GM12891 (cell line): ENCODE data around the gene COL18A1.

Source experiments
- POLR2A ChIP-seq: IDR thresholded peaks from 2 replicates; pipeline ENCODE4 v1.6.1; 2011; ENCODE audit warnings: low read depth, low read length, control low read depth
- POLR2AphosphoS5 ChIP-seq: IDR thresholded peaks from 2 replicates; pipeline ENCODE4 v1.6.1; 2011; ENCODE audit warnings: low read depth, low read length, control low read depth

- TF ChIP-seq POLR2A = no peak
- no peak for TF ChIP-seq POLR2AphosphoS5
These were observed 114.2 kb downstream of the COL18A1 start for GRCh38 chr21:45519182-45519581.
